CD14-positive monocyte (primary cell): ENCODE measurements around the gene GALK2. TPM values are rescaled to one million over a fixed set of nuclear protein-coding genes. Genes with fewer than 3 reads are reported as not detected.

Experiments used
- DNase-seq, 3 donors: peaks; one replicate each; pipeline ENCODE4 v3.0.0-alpha.2; 2011 to 2022
- H2AFZ ChIP-seq: 2 replicates; pipeline ENCODE4 v1.6.0; 2012; ENCODE audit warnings: mild to moderate bottlenecking, low read depth, low read length, inconsistent platforms; ENCODE audit not compliant: insufficient read depth, poor library complexity, severe bottlenecking
- H3K27ac ChIP-seq, 2 donors: 1 replicate in 1 of 2; 2 replicates in 1 of 2; pipeline ENCODE4 v1.5.1; 2012 to 2013; ENCODE audit warnings: low read length in 2 of 2, control low read depth in 1 of 2, inconsistent platforms in 1 of 2, low read depth in 1 of 2, mild to moderate bottlenecking in 1 of 2
- H3K27me3 ChIP-seq, 2 donors: one replicate each; pipeline versions ENCODE4 v1.6.0 to v1.6.1; 2011 to 2013; ENCODE audit warnings: low read length in 2 of 2; ENCODE audit not compliant: control insufficient read depth in 2 of 2, insufficient read depth in 2 of 2
- H3K36me3 ChIP-seq, 2 donors: replicated peaks in 1 of 2; 1 replicate in 1 of 2; 2 replicates in 1 of 2; pipeline versions ENCODE4 v1.5.1 to v1.6.1; 2012 to 2013; ENCODE audit warnings: low read length in 2 of 2, control low read depth in 1 of 2, inconsistent platforms in 1 of 2, mild to moderate bottlenecking in 1 of 2; ENCODE audit not compliant: insufficient read depth in 2 of 2, control insufficient read depth in 1 of 2
- H3K4me1 ChIP-seq, 2 donors: 1 replicate in 1 of 2; 2 replicates in 1 of 2; pipeline versions ENCODE4 v1.5.1 to v1.6.1; 2012 to 2013; ENCODE audit warnings: low read length in 2 of 2, control low read depth in 1 of 2, inconsistent platforms in 1 of 2, mild to moderate bottlenecking in 1 of 2, moderate library complexity in 1 of 2; ENCODE audit not compliant: insufficient read depth in 2 of 2, control insufficient read depth in 1 of 2
- H3K4me2 ChIP-seq: replicated peaks from 2 replicates; pipeline ENCODE3; 2012; ENCODE audit warnings: low read length, moderate library complexity, mild to moderate bottlenecking; ENCODE audit not compliant: poor library complexity, severe bottlenecking; ENCODE audit errors: extremely low read depth
- H3K4me3 ChIP-seq, 3 experiments: fragments of 200-600 bp in 1 of 3; sonication (generic) in 1 of 3; replicated peaks in 1 of 3; 1 replicate in 2 of 3; 2 replicates in 1 of 3; pipeline ENCODE4 v1.5.1; 2011 to 2013; ENCODE audit warnings: low read length in 3 of 3, mild to moderate bottlenecking in 3 of 3, control low read depth in 2 of 3, low read depth in 2 of 3, inconsistent platforms in 1 of 3, moderate library complexity in 1 of 3
- H3K79me2 ChIP-seq: 2 replicates; pipeline ENCODE4 v1.6.0; 2012; ENCODE audit warnings: mild to moderate bottlenecking, control low read depth, inconsistent platforms, low read length, moderate library complexity; ENCODE audit not compliant: insufficient read depth
- H3K9ac ChIP-seq: 2 replicates; pipeline ENCODE4 v1.6.0; 2017; ENCODE audit warnings: low read length, mild to moderate bottlenecking; ENCODE audit not compliant: insufficient read depth, poor library complexity, severe bottlenecking
- H3K9me3 ChIP-seq, 2 donors: replicated peaks in 1 of 2; 1 replicate in 1 of 2; 2 replicates in 1 of 2; pipeline versions ENCODE4 v1.5.1 to v1.6.1; 2012 to 2013; ENCODE audit warnings: low read length in 2 of 2, control low read depth in 1 of 2; ENCODE audit not compliant: control insufficient read depth in 1 of 2, insufficient read depth in 1 of 2
- H4K20me1 ChIP-seq: 2 replicates; pipeline ENCODE4 v1.6.0; 2012; ENCODE audit warnings: mild to moderate bottlenecking, low read length, control low read depth, moderate library complexity; ENCODE audit not compliant: insufficient read depth
- H3K27ac Mint-ChIP-seq, 7 donors: one replicate each; pipeline ENCODE4 v1.8.0; 2020; ENCODE audit warnings: mild to moderate bottlenecking in 7 of 7, mixed read lengths in 7 of 7, moderate library complexity in 6 of 7, inconsistent platforms in 2 of 7
- H3K27me3 Mint-ChIP-seq, 3 donors: one replicate each; pipeline ENCODE4 v1.8.0; 2021 to 2022; ENCODE audit warnings: low read depth in 3 of 3, mild to moderate bottlenecking in 3 of 3, mixed read lengths in 3 of 3, moderate library complexity in 3 of 3, inconsistent platforms in 1 of 3
- H3K36me3 Mint-ChIP-seq, 2 donors: one replicate each; pipeline ENCODE4 v1.8.0; 2020; ENCODE audit warnings: mixed read lengths in 2 of 2, inconsistent platforms in 1 of 2, mild to moderate bottlenecking in 1 of 2
- H3K4me1 Mint-ChIP-seq: one replicate; pipeline ENCODE4 v1.8.0; 2020; ENCODE audit warnings: mild to moderate bottlenecking, mixed read lengths
- H3K4me3 Mint-ChIP-seq, 2 donors: one replicate each; pipeline ENCODE4 v1.8.0; 2020; ENCODE audit warnings: mild to moderate bottlenecking in 2 of 2, mixed read lengths in 2 of 2, moderate library complexity in 1 of 2
- H3K9me3 Mint-ChIP-seq, 7 donors: one replicate each; pipeline ENCODE4 v1.8.0; 2020 to 2022; ENCODE audit warnings: mixed read lengths in 7 of 7, mild to moderate bottlenecking in 6 of 7, moderate library complexity in 6 of 7, inconsistent platforms in 2 of 7
- CTCF ChIP-seq: fragments of 200-600 bp; IDR thresholded peaks from one replicate; pipeline ENCODE4 v1.8.0; 2022; ENCODE audit warnings: antibody characterized with exemption, mild to moderate bottlenecking
- WGBS: methylation state at CpG from one replicate; pipeline ENCODE4 v1.1.5; 2013; ENCODE audit warnings: missing lambda C conversion rate; ENCODE audit not compliant: insufficient coverage; 5-methylcytosine and 5-hydroxymethylcytosine counted together
- intact Hi-C, 2 donors: fragments of 100-400 bp; cut with micrococcal nuclease; formaldehyde crosslinking; loops; one replicate each; pipeline versions ENCODE4 v1.15.0 to v1.15.1; 2023
- polyA plus RNA-seq, 3 donors: library from polyadenylated mRNA; depleted of rRNA in 1 of 3; unstranded in 2 of 3; stranded (reverse) in 1 of 3; fragments of 300-500 nt in 2 of 3; fragments of >200 nt in 1 of 3; fragmentation: Illumina TruSeq in 2 of 3; gene quantifications; 1 replicate in 2 of 3; 2 replicates in 1 of 3; pipeline ENCODE4 v1.2.3, GENCODE V29; 2012 to 2021

Gene GALK2
- polyA plus RNA-seq, 3 donors, result 14.2 to 16.9 (median 14.5) TPM

- no peak overlapping the region for H3K4me2 ChIP-seq
- DNase-seq, result no peak
- H3K4me3 Mint-ChIP-seq, result no peak overlapping the region
- H4K20me1 ChIP-seq, result no peaks in the 10 kb centered on the region
- H3K79me2 ChIP-seq, result peaks cover 16% of the 10 kb centered on the region
- 96% methylated on average over 4 of the region's 7 CpGs for WGBS
- H3K9ac ChIP-seq, result no peak overlapping the region
- H3K27me3 Mint-ChIP-seq, result no peaks in the 10 kb centered on the region
- peaks cover 16 to 18% of the 10 kb centered on the region in 2 donors for H3K36me3 Mint-ChIP-seq
- no peaks in the 10 kb centered on the region for H3K36me3 ChIP-seq
- peaks cover 0 to 4% of the 10 kb centered on the region in 2 donors for H3K4me1 ChIP-seq
- H3K27ac ChIP-seq, result no peak overlapping the region
- no peak for TF ChIP-seq CTCF
- H3K4me1 Mint-ChIP-seq, result peaks cover 12% of the 10 kb centered on the region
- no peak overlapping the region for H3K27ac Mint-ChIP-seq
- no peaks in the 10 kb centered on the region for H3K27me3 ChIP-seq
- H3K9me3 ChIP-seq, result no peaks in the 10 kb centered on the region
- H3K9me3 Mint-ChIP-seq, result peaks cover 0 to 5% (median 0%) of the 10 kb centered on the region in 7 donors
- H2AFZ ChIP-seq, result no peak overlapping the region
- intact Hi-C loops, result no loop called here
- no peak overlapping the region for H3K4me3 ChIP-seq
Measured at GRCh38 chr15:49178497-49178896, 8.4 kb downstream of the GALK2 start.

- Mint-ChIP-seq H3K36me3 (peaks cover 15 to 16% of the 10 kb centered on the region in 2 donors), H3K27me3 (no peaks in the 10 kb centered on the region), H3K9me3 (peaks cover 0 to 6% (median 0%) of the 10 kb centered on the region in 7 donors), H3K4me3 (no peak overlapping the region), H3K27ac (no peak overlapping the region), H3K4me1 (peaks cover 10% of the 10 kb centered on the region)
- TF ChIP-seq CTCF, result no peak
- Histone ChIP-seq H3K27me3 (no peaks in the 10 kb centered on the region), H3K4me1 (peaks cover 0 to 4% of the 10 kb centered on the region in 2 donors), H4K20me1 (no peaks in the 10 kb centered on the region), H3K4me2 (no peak overlapping the region), H3K4me3 (no peak overlapping the region), H3K36me3 (no peaks in the 10 kb centered on the region), H2AFZ (no peak overlapping the region), H3K9ac (no peak overlapping the region), H3K9me3 (no peaks in the 10 kb centered on the region), H3K27ac (no peak overlapping the region), H3K79me2 (peaks cover 13% of the 10 kb centered on the region)
- intact Hi-C loops, result no loop called here
- no CpG with 5 or more reads among the region's 1 CpG for WGBS
- no peak for DNase-seq
Measured at GRCh38 chr15:49179433-49180190, 9.6 kb downstream of the GALK2 start.
